Esophagus muscularis mucosa (tissue), 4 donors: Measurements from ENCODE around the gene SSBP2. TPM values are rescaled to one million over a fixed set of nuclear protein-coding genes. Genes with fewer than 3 reads are reported as not detected.

Source experiments
- DNase-seq: peaks from one replicate; pipeline ENCODE4 v3.0.0-alpha.2; 2017; ENCODE audit errors: extremely low spot score
- H3K27ac ChIP-seq, 4 donors: fragments of 200-600 bp; sonication (generic); replicated peaks in 1 of 4; 1 replicate in 3 of 4; 2 replicates in 1 of 4; pipeline ENCODE4 v1.5.1; 2016 to 2019; ENCODE audit warnings: mild to moderate bottlenecking in 1 of 4
- H3K27me3 ChIP-seq, 4 donors: fragments of 200-600 bp; sonication (generic); one replicate each; pipeline versions ENCODE4 v1.5.1 to v1.6.0; 2016 to 2019
- H3K36me3 ChIP-seq, 4 donors: fragments of 200-600 bp; sonication (generic); one replicate each; pipeline ENCODE4 v1.5.1; 2016 to 2019
- H3K4me1 ChIP-seq, 4 donors: fragments of 200-600 bp; sonication (generic); one replicate each; pipeline ENCODE4 v1.5.1; 2016 to 2019
- H3K4me3 ChIP-seq, 4 donors: fragments of 200-600 bp; sonication (generic); 1 replicate in 2 of 4; 2 replicates in 2 of 4; pipeline ENCODE4 v1.5.1; 2016 to 2019; ENCODE audit warnings: mild to moderate bottlenecking in 4 of 4, moderate library complexity in 1 of 4
- H3K9me3 ChIP-seq, 4 donors: fragments of 200-600 bp; sonication (generic); 1 replicate in 3 of 4; 2 replicates in 1 of 4; pipeline ENCODE4 v1.5.1; 2016 to 2019
- EP300 ChIP-seq: sonication (generic); formaldehyde crosslinking; IDR thresholded peaks from one replicate; pipeline ENCODE4 v1.6.1; 2017; ENCODE audit warnings: antibody characterized with exemption
- POLR2A ChIP-seq: fragments of 450-650 bp; IDR thresholded peaks from one replicate; pipeline ENCODE4 v1.6.1; 2017; ENCODE audit warnings: antibody characterized with exemption, moderate library complexity, mild to moderate bottlenecking, low read depth
- POLR2AphosphoS5 ChIP-seq, 2 donors: sonication (generic); formaldehyde crosslinking; IDR thresholded peaks; one replicate each; pipeline ENCODE4 v1.6.1; 2017; ENCODE audit warnings: antibody characterized with exemption in 2 of 2
- WGBS: methylation state at CpG from one replicate; pipeline ENCODE4 v1.1.5; 2018; 5-methylcytosine and 5-hydroxymethylcytosine counted together
- intact Hi-C: fragments of 100-400 bp; cut with DNase I; formaldehyde crosslinking; loops from one replicate; pipeline ENCODE4 v1.15.1; 2023
- total RNA-seq, 4 donors: library from RNA; depleted of rRNA; stranded (reverse); fragments of >200 nt; gene quantifications; one replicate each; pipeline versions ENCODE4 v1.1.0 to v1.2.1, GENCODE V29; 2016
- TF ChIP-seq, protein P1 (sequence below), 3 experiments: fragments of 200-600 bp in 2 of 3; fragments of 450-650 bp in 1 of 3; sonication (generic) in 2 of 3; IDR thresholded peaks; one replicate each; pipeline ENCODE4 v1.5.1; 2017 to 2019; ENCODE audit warnings: antibody characterized with exemption in 3 of 3, mild to moderate bottlenecking in 2 of 3, moderate library complexity in 1 of 3

SSBP2 gene
- total RNA-seq, 4 donors from 2014 or later: 62.9 to 97.2 (median 74.2) TPM

GRCh38 chr5:81553567-81554212 lies 197.2 kb downstream of the SSBP2 start:
- peaks cover 0 to 9% (median 0%) of the 10 kb centered on the region in 4 donors for H3K36me3 ChIP-seq
- TF ChIP-seq POLR2AphosphoS5 (IDR thresholded peaks at IDR 0.05) (no peak), POLR2A (no peak), EP300 (no peak)
- TF ChIP-seq, protein P1, sequence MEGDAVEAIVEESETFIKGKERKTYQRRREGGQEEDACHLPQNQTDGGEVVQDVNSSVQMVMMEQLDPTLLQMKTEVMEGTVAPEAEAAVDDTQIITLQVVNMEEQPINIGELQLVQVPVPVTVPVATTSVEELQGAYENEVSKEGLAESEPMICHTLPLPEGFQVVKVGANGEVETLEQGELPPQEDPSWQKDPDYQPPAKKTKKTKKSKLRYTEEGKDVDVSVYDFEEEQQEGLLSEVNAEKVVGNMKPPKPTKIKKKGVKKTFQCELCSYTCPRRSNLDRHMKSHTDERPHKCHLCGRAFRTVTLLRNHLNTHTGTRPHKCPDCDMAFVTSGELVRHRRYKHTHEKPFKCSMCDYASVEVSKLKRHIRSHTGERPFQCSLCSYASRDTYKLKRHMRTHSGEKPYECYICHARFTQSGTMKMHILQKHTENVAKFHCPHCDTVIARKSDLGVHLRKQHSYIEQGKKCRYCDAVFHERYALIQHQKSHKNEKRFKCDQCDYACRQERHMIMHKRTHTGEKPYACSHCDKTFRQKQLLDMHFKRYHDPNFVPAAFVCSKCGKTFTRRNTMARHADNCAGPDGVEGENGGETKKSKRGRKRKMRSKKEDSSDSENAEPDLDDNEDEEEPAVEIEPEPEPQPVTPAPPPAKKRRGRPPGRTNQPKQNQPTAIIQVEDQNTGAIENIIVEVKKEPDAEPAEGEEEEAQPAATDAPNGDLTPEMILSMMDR (IDR thresholded peaks at IDR 0.05): no peak
- peaks cover 0 to 14% (median 3%) of the 10 kb centered on the region in 4 donors for H3K4me1 ChIP-seq
- no peak for DNase-seq
- H3K27ac ChIP-seq: no peak overlapping the region
- H3K9me3 ChIP-seq: no peaks in the 10 kb centered on the region
- 66% methylated on average over 1 of the region's 1 CpG for WGBS
- intact Hi-C loops: no loop called here
- H3K4me3 ChIP-seq: no peak overlapping the region
- no peaks in the 10 kb centered on the region for H3K27me3 ChIP-seq

DNA sequence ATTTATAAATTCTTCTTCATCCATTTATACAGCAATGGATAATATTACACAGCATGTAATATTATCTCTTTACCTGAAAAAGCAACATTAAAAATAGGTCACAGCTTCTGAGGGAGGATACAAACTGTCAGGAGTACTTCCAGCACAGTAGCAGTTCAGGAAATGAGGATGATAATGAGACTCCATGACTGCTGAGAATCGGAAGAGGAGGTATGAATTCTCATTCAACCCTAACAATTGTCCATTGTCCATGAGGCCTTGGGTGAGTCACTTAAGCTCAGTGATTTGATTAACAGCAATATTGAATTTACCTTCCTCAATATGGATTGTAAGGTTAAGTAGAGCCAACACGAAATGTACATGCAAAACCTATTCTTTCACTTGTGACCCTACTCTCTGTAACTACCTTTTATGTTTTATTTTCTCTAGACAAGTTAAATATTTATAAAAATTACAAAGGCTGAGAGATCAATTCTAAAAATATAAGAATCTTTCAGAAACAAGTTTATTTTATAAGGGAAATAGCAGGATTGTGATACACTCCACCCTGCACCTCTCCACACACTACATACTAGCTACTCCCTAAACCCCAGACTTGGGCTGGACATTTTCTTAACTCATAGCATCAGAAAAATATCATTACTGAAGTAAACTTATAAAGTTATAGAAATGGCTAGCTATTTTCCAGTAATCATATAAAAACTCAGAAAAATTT lies 197.9 kb downstream of the SSBP2 start:
- Histone ChIP-seq H3K27me3 (no peaks in the 10 kb centered on the region), H3K9me3 (no peaks in the 10 kb centered on the region), H3K27ac (no peak overlapping the region), H3K36me3 (peaks cover 0 to 16% (median 1%) of the 10 kb centered on the region in 4 donors), H3K4me1 (peaks cover 0 to 14% (median 3%) of the 10 kb centered on the region in 4 donors), H3K4me3 (no peak overlapping the region)
- no peak for DNase-seq
- TF ChIP-seq POLR2A: no peak
- TF ChIP-seq EP300: no peak
- TF ChIP-seq, protein P1 (IDR thresholded peaks at IDR 0.05): no peak
- TF ChIP-seq POLR2AphosphoS5 (IDR thresholded peaks at IDR 0.05): no peak
- 85% methylated on average over 2 of the region's 2 CpGs for WGBS
- intact Hi-C loops: no loop called here

DNA sequence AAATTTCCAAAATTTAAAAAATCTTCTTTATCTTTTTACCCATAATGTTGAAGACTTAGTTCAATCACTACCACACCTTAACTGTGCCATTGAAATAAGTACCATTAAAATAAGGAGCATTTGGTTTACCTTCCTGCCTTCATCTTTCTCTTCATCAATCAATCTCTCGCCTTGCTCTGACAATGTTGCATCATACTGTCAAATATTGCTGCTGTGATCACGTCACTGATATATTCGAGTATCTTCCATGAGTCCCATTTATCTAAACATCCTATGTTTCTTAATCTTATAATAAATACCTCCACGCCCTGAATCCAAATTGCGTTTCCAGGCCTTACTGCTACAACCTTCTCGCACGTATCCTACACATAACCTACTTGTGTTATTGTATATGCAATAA lies 201.8 kb downstream of the SSBP2 start:
- Histone ChIP-seq H3K36me3 (peaks cover 0 to 16% (median 1%) of the 10 kb centered on the region in 4 donors), H3K4me1 (peaks cover 0 to 13% (median 3%) of the 10 kb centered on the region in 4 donors), H3K27me3 (no peaks in the 10 kb centered on the region), H3K4me3 (no peak overlapping the region), H3K27ac (no peak overlapping the region), H3K9me3 (no peaks in the 10 kb centered on the region)
- 95% methylated on average over 7 of the region's 7 CpGs for WGBS
- no peak for DNase-seq
- intact Hi-C loops: no loop called here
- TF ChIP-seq POLR2A (no peak), POLR2AphosphoS5 (IDR thresholded peaks at IDR 0.05) (no peak), EP300 (no peak)
- TF ChIP-seq, protein P1 (IDR thresholded peaks at IDR 0.05): no peak

- 96% methylated on average over 3 of the region's 3 CpGs for WGBS
- Histone ChIP-seq H3K27ac (no peak overlapping the region), H3K9me3 (no peaks in the 10 kb centered on the region), H3K4me3 (no peak overlapping the region), H3K4me1 (no peaks in the 10 kb centered on the region), H3K27me3 (no peaks in the 10 kb centered on the region), H3K36me3 (peaks cover 0 to 16% (median 1%) of the 10 kb centered on the region in 4 donors)
- intact Hi-C loops: no loop called here
- no peak for DNase-seq
- TF ChIP-seq POLR2A: no peak
- TF ChIP-seq POLR2AphosphoS5 (IDR thresholded peaks at IDR 0.05): no peak
- TF ChIP-seq EP300: no peak
- TF ChIP-seq, protein P1 (IDR thresholded peaks at IDR 0.05): no peak
Observed at GRCh38 chr5:81547001-81547400, 203.9 kb downstream of the SSBP2 start.
